Embryonic facial prominence (tissue), 1 donor: ENCODE data around the gene DCC.

Source experiments
- DNase-seq: peaks from one replicate; pipeline ENCODE4 v3.0.0-alpha.2; 2016; ENCODE audit errors: extremely low spot score

DCC gene

GRCh38 chr18:52339891-52340371 is at the start of gene DCC:
Gene DCC, plus strand, starts transcription at chr18:52340197. Its CDS starts 591 bp downstream, at chr18:52340788.
- DNase-seq = peak; percentile 52

- no peak for DNase-seq
Observed at GRCh38 chr18:52310651-52311050, 29.3 kb upstream of the DCC start.

DNA sequence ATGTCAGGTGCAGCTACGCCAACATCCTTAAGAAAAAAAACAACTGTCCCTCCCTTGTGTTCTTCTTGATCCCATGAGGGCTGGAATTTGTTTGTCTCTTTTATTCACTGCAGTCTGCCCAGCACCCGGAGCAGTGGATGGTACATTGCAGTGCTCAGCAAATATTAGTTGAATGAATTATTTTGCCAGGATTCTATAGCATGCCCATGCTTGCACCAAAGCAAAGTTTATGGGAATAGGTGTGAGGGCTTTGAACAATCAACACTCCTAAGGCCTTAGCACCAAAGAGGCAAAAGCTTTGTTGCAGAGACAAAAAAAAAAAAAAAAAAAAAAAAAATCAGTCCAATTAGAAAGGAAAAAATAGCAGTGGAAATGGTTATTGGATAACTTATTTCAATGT is 28.7 kb upstream of the DCC start:
- DNase-seq = no peak

- DNase-seq = no peak
Observed at GRCh38 chr18:52312346-52312745, 27.7 kb upstream of the DCC start.

DNA sequence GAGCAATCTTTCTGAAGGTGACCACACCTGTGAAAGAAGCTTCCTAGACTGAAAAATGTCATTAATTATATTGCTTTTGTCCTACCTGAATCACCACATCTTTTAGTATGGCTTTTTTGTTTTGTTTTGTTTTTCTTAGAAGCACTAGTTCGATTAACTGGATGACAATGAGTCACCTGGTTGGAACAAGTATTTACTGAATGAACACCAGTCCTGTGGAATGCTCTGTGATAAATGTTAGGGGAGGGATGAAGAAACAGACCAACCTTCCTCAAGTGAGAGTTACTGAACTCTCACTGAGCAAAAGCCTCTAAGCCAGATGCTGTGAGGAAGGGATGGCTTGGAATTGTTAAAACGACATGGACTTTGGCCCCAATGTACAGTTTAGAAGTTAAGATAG is 26.8 kb upstream of the DCC start:
- no peak for DNase-seq

DNA sequence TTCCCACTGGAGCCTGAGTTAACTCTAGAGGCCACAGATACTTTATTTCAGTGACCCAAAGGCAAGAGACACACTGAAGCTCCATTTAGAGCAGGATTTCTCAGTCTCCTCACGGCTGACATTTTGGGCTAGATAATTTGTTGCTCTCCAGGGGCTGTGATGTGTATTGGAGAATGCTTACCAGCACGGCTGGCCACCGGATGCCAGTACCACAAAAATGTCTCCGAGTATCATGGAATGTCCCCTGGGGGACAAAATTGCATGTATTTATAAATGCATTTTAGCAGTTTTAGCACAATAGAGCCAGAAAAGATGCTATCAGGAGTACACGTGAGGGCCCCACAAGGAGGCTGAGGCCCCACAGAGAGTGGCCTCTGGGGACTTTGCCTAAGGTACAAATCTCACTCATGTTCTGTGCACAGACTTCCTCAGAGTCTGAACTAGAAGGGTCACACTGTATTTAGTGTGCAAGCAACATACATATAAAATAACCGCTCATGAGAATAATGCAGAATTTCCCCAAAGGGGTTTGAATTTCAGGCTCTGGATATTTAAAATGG is 20.5 kb upstream of the DCC start:
- no peak for DNase-seq

- no peak for DNase-seq
Observed at GRCh38 chr18:52322307-52322706, 17.7 kb upstream of the DCC start.

DNA sequence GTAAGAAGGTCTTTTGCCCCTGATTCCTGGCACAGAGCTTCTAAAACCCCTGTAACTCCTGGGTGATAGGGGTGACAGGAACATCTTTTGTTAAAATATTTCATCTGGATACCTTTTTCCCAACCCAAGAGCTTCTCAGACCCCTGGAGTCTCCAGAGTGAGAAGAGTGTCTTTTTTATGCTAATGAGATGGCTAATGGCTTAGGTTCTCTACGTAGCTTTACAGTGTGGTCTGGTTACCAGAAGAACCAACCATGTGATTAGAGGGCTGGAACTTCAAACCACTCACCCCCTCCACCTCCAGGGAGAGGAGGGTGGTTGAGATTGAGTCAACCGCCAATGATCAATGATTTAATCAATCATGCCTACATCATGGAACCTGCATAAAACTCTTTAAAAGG is 16.2 kb upstream of the DCC start:
- DNase-seq = no peak

- no peak for DNase-seq
Observed at GRCh38 chr18:52325997-52326396, 14.0 kb upstream of the DCC start.

GRCh38 chr18:52333860-52334259 is 6.1 kb upstream of the DCC start:
- DNase-seq = no peak

DNA sequence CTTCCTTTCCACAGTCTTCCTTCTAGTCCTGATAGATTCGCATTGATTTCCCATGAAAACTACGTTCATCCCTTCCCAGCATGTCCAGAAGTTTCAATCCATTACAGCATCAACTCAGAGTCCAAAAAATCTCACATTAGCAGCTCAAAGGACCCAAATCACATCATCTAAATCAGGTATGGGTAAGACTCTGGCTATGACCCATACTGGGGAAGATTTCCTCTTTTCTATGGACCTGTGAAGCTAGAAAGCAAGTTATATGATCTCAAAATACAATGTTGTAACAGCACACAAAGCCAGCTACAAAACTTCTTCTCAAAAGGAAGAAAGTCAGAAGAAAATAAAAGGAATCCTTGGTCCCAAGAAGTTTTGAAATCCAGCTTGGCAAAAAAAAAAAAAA is 5.7 kb upstream of the DCC start:
- DNase-seq = no peak

DNA sequence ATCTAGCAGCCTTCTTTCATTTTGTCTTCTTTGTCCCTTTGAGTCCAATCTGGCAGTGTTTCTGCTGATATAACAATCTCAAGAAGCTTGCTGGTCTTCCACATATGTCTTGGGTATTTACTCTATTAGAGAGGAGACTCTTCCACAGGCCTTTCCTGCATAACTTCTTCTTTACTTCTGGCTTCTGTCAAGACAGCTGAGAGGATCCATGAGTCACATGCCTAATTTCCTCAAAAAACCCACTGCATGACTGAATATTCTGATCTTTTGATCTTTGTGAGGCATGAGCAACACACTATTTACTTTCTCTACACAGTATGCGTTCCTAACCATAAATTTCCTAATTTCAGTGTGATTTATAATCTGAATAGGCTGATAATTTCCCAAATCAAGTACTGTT is 5.1 kb upstream of the DCC start:
- no peak for DNase-seq

GRCh38 chr18:52337276-52337675 is 2.7 kb upstream of the DCC start:
- no peak for DNase-seq

- no peak for DNase-seq
Observed at GRCh38 chr18:52340406-52341102, 557 bp downstream of the DCC start.

GRCh38 chr18:52341103-52341432 is 1.1 kb downstream of the DCC start:
- DNase-seq = no peak

- DNase-seq = no peak
Observed at GRCh38 chr18:52341608-52342381, 1.8 kb downstream of the DCC start.

DNA sequence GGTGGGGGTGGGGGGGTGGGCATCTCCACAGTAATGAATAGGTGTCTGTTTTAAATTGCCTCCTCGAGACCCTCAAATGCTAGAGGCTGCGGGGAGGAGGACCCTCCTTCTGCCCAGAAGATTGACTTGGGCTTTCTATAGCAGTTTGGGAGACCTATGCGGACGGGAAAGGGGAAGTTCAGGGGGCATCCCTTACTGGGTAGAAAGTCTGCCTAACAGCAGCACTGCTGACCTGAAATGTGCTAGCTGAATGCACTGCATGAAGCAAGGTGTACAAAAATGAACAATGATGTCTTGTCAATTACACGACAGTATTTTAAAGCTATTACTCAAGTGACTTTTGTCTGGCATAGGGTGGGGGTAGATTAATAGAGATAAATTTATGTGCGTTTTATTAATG is 2.5 kb downstream of the DCC start:
- no peak for DNase-seq

DNA sequence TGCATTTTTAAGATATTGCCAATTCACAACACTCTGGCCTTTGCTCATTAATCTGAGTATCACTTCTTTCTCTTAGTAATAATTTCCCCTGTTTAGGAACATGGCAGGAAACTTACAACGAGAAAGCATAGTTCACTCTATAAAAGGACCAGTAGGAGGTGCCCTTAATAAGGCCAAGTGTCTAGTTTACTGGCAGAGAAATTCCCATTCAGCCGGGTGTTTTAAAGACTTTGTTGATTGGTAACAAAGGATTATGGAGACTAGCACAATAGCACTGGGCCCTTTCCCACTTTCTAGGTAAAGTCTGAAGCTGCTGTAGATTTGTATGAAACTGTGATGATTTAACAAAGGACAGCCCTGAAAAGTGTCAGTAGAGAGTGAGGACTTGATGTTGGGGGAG is 3.1 kb downstream of the DCC start:
- DNase-seq = no peak

DNA sequence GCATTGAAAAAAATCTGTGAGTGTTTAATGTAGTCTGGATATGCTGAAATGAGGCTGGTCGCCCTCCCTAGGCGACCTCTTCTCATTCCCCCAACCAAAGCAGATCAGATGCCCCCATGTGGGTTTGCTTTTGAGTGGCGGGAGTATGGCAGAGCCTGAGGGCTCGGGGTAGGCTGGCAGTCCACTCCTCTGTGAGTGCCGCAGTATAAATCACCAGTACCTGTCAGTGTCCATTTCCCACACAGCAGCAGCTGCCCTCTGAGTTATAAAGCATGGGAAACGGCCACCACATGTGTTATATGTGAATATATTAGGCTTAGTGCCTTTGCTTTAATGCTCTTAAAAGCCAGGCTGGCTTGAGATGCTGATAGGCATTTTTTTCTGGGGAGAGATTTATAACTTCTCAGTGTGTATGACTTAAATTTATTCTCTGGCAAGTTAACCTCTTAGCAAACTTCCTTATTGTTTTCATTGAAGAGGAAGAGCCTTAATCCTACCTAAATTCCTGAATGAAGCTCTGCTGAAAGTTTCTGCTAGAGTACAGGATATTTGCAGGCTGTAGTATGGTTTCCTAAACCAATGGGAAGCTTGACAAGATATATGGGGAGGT is 3.8 kb downstream of the DCC start:
- no peak for DNase-seq

- DNase-seq = no peak
Observed at GRCh38 chr18:52344881-52345280, 4.9 kb downstream of the DCC start.

- no peak for DNase-seq
Observed at GRCh38 chr18:52345428-52345827, 5.4 kb downstream of the DCC start.

DNA sequence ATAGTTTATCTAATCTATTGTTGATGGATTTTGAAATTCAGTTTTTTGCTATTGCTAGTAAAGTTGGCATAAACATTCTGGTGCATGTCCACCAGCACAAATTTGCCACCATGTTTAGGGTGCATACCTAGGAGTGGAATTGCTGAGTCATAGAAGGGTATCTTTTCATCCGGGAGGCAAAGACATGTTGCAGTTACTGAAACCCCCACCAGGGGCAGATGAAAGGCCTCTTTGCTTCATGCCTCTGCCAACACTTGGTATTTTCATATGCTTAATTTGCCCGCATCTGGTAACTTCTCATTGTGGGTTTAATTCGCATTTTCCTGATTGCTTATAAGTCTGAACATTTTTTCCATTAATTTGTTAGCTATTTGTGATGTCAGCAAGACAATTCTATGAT is 8.2 kb downstream of the DCC start:
- DNase-seq = no peak

GRCh38 chr18:52349498-52349897 is 9.5 kb downstream of the DCC start:
- no peak for DNase-seq
